Measurements from ENCODE around the gene OLFML2B. TPM values are rescaled to one million over a fixed set of nuclear protein-coding genes. Genes with fewer than 3 reads are reported as not detected.

OLFML2B gene
- total and polyA plus RNA-seq, 5 donors: 1.8 to 8.9 (median 3.0) TPM

GRCh38 chr1:162036163-162036562 lies 12.5 kb upstream of the OLFML2B start:
- no peaks in the 10 kb centered on the region for H3K4me1 ChIP-seq (ENCODE audit: control insufficient read depth, insufficient read depth, low read length)
- H3K9me3 ChIP-seq (ENCODE audit: control insufficient read depth, low read length): no peaks in the 10 kb centered on the region
- intact Hi-C loops (cut with DNase I): loop anchor here (5.0 kb wide), 4 partner anchors 169 to 244 kb away; no protein-coding TSS in a partner anchor
- no peak overlapping the region for H3K27ac ChIP-seq (ENCODE audit: low read length)
- H3K4me3 ChIP-seq (ENCODE audit: low read length): no peak overlapping the region
- H3K27me3 ChIP-seq (ENCODE audit: control insufficient read depth, insufficient read depth): no peaks in the 10 kb centered on the region
- no peak for DNase-seq
- no peak for ATAC-seq
- 93% methylated on average over 1 of the region's 1 CpG for WGBS

GRCh38 chr1:162035241-162035640 lies 11.6 kb upstream of the OLFML2B start:
- DNase-seq (peak in 1 of 3 donors; percentile 50), ATAC-seq (no peak)
- WGBS: 24% methylated on average over 2 of the region's 2 CpGs
- Histone ChIP-seq H3K4me3 (ENCODE audit: low read length) (no peak overlapping the region), H3K27ac (ENCODE audit: low read length) (no peak overlapping the region), H3K9me3 (ENCODE audit: control insufficient read depth, low read length) (no peaks in the 10 kb centered on the region), H3K4me1 (ENCODE audit: control insufficient read depth, insufficient read depth, low read length) (no peaks in the 10 kb centered on the region), H3K27me3 (ENCODE audit: control insufficient read depth, insufficient read depth) (no peaks in the 10 kb centered on the region)
- intact Hi-C loops (cut with DNase I): loop anchor here (5.0 kb wide), 4 partner anchors 168 to 243 kb away; no protein-coding TSS in a partner anchor

GRCh38 chr1:162033428-162033827 lies 9.8 kb upstream of the OLFML2B start:
- Histone ChIP-seq H3K9me3 (ENCODE audit: control insufficient read depth, low read length) (no peaks in the 10 kb centered on the region), H3K4me3 (ENCODE audit: low read length) (no peak overlapping the region), H3K27me3 (ENCODE audit: control insufficient read depth, insufficient read depth) (no peaks in the 10 kb centered on the region), H3K4me1 (ENCODE audit: control insufficient read depth, insufficient read depth, low read length) (no peaks in the 10 kb centered on the region), H3K27ac (ENCODE audit: low read length) (no peak overlapping the region)
- ATAC-seq (peak; percentile 76 to 87), DNase-seq (peak; percentile 27 to 73 (median 71))
- 37% methylated on average over 6 of the region's 6 CpGs for WGBS
- intact Hi-C loops (cut with DNase I): no loop called here

GRCh38 chr1:162030759-162031280 lies 7.2 kb upstream of the OLFML2B start:
- WGBS: 91% methylated on average over 3 of the region's 3 CpGs
- Histone ChIP-seq H3K4me1 (ENCODE audit: control insufficient read depth, insufficient read depth, low read length) (no peaks in the 10 kb centered on the region), H3K27me3 (ENCODE audit: control insufficient read depth, insufficient read depth) (no peaks in the 10 kb centered on the region), H3K4me3 (ENCODE audit: low read length) (no peak overlapping the region), H3K27ac (ENCODE audit: low read length) (no peak overlapping the region), H3K9me3 (ENCODE audit: control insufficient read depth, low read length) (no peaks in the 10 kb centered on the region)
- DNase-seq: no peak
- intact Hi-C loops (cut with DNase I): no loop called here
- ATAC-seq: no peak

GRCh38 chr1:162029157-162029556 lies 5.5 kb upstream of the OLFML2B start:
- Histone ChIP-seq H3K27me3 (ENCODE audit: control insufficient read depth, insufficient read depth) (no peaks in the 10 kb centered on the region), H3K27ac (ENCODE audit: low read length) (no peak overlapping the region), H3K9me3 (ENCODE audit: control insufficient read depth, low read length) (no peaks in the 10 kb centered on the region), H3K4me3 (ENCODE audit: low read length) (no peak overlapping the region), H3K4me1 (ENCODE audit: control insufficient read depth, insufficient read depth, low read length) (no peaks in the 10 kb centered on the region)
- intact Hi-C loops (cut with DNase I): no loop called here
- no peak for ATAC-seq
- WGBS: 48% methylated on average over 4 of the region's 4 CpGs
- DNase-seq: no peak

GRCh38 chr1:162028726-162029125 lies 5.1 kb upstream of the OLFML2B start:
- intact Hi-C loops (cut with DNase I): no loop called here
- DNase-seq: no peak
- no peaks in the 10 kb centered on the region for H3K9me3 ChIP-seq (ENCODE audit: control insufficient read depth, low read length)

GRCh38 chr1:162026881-162027280 lies 3.2 kb upstream of the OLFML2B start:
- intact Hi-C loops (cut with DNase I): no loop called here
- no peak overlapping the region for H3K4me3 ChIP-seq (ENCODE audit: low read length)
- no peaks in the 10 kb centered on the region for H3K27me3 ChIP-seq (ENCODE audit: control insufficient read depth, insufficient read depth)
- ATAC-seq (no peak), DNase-seq (no peak)
- no peak overlapping the region for H3K27ac ChIP-seq (ENCODE audit: low read length)
- WGBS: 80% methylated on average over 2 of the region's 2 CpGs
- H3K9me3 ChIP-seq (ENCODE audit: control insufficient read depth, low read length): no peaks in the 10 kb centered on the region
- no peaks in the 10 kb centered on the region for H3K4me1 ChIP-seq (ENCODE audit: control insufficient read depth, insufficient read depth, low read length)

More at GRCh38 chr1:162028726-162029125, 5.1 kb upstream of the OLFML2B start:
- Histone ChIP-seq H3K27me3 (ENCODE audit: control insufficient read depth, insufficient read depth) (no peaks in the 10 kb centered on the region), H3K4me3 (ENCODE audit: low read length) (no peak overlapping the region), H3K4me1 (ENCODE audit: control insufficient read depth, insufficient read depth, low read length) (no peaks in the 10 kb centered on the region), H3K27ac (ENCODE audit: low read length) (no peak overlapping the region)
- 61% methylated on average over 6 of the region's 6 CpGs for WGBS
- no peak for ATAC-seq

- H3K27ac ChIP-seq (ENCODE audit: low read length): no peak overlapping the region
- intact Hi-C loops (cut with DNase I): no loop called here
- no peak overlapping the region for H3K4me3 ChIP-seq (ENCODE audit: low read length)
- DNase-seq (no peak), ATAC-seq (no peak)
- no peaks in the 10 kb centered on the region for H3K27me3 ChIP-seq (ENCODE audit: control insufficient read depth, insufficient read depth)
- H3K4me1 ChIP-seq (ENCODE audit: control insufficient read depth, insufficient read depth, low read length): peaks cover 6% of the 10 kb centered on the region
- WGBS: 94% methylated on average over 2 of the region's 2 CpGs
- H3K9me3 ChIP-seq (ENCODE audit: control insufficient read depth, low read length): no peaks in the 10 kb centered on the region
These were observed 1.9 kb upstream of the OLFML2B start for GRCh38 chr1:162025541-162025940.

- Histone ChIP-seq H3K9me3 (ENCODE audit: control insufficient read depth, low read length) (no peaks in the 10 kb centered on the region), H3K4me1 (ENCODE audit: control insufficient read depth, insufficient read depth, low read length) (peaks cover 15% of the 10 kb centered on the region), H3K27ac (ENCODE audit: low read length) (no peak overlapping the region), H3K4me3 (ENCODE audit: low read length) (peak overlapping the region; percentile 81), H3K27me3 (ENCODE audit: control insufficient read depth, insufficient read depth) (no peaks in the 10 kb centered on the region)
- ATAC-seq: peak in 1 of 2 donors; percentile 2
- intact Hi-C loops (cut with DNase I): loop anchor here in 1 of 4 donors (5.0 kb wide), 1 partner anchor 156 kb away; no protein-coding TSS in a partner anchor
- 22% methylated on average over 20 of the region's 20 CpGs for WGBS
- DNase-seq: peak in 2 of 3 donors; percentile 24 to 50
These were observed 505 bp downstream of the OLFML2B start for GRCh38 chr1:162023181-162023546.

GRCh38 chr1:162022626-162023025 lies 1.0 kb downstream of the OLFML2B start:
- peaks cover 15% of the 10 kb centered on the region for H3K4me1 ChIP-seq (ENCODE audit: control insufficient read depth, insufficient read depth, low read length)
- DNase-seq (no peak), ATAC-seq (no peak)
- peak overlapping the region; percentile 81 for H3K4me3 ChIP-seq (ENCODE audit: low read length)
- H3K27me3 ChIP-seq (ENCODE audit: control insufficient read depth, insufficient read depth): no peaks in the 10 kb centered on the region
- H3K27ac ChIP-seq (ENCODE audit: low read length): no peak overlapping the region
- 64% methylated on average over 9 of the region's 9 CpGs for WGBS
- H3K9me3 ChIP-seq (ENCODE audit: control insufficient read depth, low read length): no peaks in the 10 kb centered on the region
- intact Hi-C loops (cut with DNase I): loop anchor here in 1 of 4 donors (5.0 kb wide), 1 partner anchor 155 kb away; no protein-coding TSS in a partner anchor

GRCh38 chr1:162021124-162021523 lies 2.5 kb downstream of the OLFML2B start:
- 74% methylated on average over 4 of the region's 4 CpGs for whole genome bisulfite sequencing
- no peak for DNase-seq
- no peak overlapping the region for H3K4me3 ChIP-seq (ENCODE audit: low read length)
- H3K9me3 ChIP-seq (ENCODE audit: control insufficient read depth, low read length): no peaks in the 10 kb centered on the region
- no peak overlapping the region for H3K27ac ChIP-seq (ENCODE audit: low read length)
- H3K27me3 ChIP-seq (ENCODE audit: control insufficient read depth, insufficient read depth): no peaks in the 10 kb centered on the region
- no peak for ATAC-seq
- H3K4me1 ChIP-seq (ENCODE audit: control insufficient read depth, insufficient read depth, low read length): peaks cover 15% of the 10 kb centered on the region
- intact Hi-C loops (cut with DNase I): loop anchor here in 1 of 4 donors (5.0 kb wide), 1 partner anchor 154 kb away; no protein-coding TSS in a partner anchor

Measured in right cardiac atrium (tissue), 5 donors.